Amniotic stem cell (primary cell): ENCODE measurements around the gene UGT2A2.
"Not testable (repeated sequence)": the region's sequence is repeated elsewhere in the genome, so short reads cannot be mapped to it uniquely, and the experiment has no call there.

ENCODE experiments used
- DNase-seq: peaks from one replicate; lab custom pipeline; 2025; lab: John Stamatoyannopoulos, UW

Gene UGT2A2

GRCh38 chr4:69639542-69639941, at the start of gene UGT2A2:
Gene UGT2A2 (minus strand): TSS chr4:69639642. CDS start chr4:69639640, 2 bp downstream.
- DNase-seq: no peak

DNA sequence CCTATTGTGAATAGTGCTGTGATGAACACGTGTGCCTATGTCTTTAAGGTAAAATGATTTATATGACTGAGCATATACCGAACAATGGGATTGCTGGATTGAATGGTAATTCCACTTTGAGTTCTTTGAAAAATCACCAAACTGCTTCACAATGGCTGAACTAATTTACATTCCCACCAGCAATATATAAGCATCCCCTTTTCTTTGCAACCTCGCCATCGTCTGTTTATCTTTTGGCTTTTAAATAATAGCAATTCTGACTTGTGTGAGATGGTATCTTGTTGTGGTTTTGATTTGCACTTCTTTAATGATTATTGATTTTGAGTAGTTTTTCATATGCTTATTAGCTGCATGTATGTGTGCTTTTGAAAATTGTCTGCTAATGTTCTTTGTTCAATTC, 45.4 kb upstream of the UGT2A2 start:
- DNase-seq: no peak

GRCh38 chr4:69668680-69669079, 29.2 kb upstream of the UGT2A2 start:
- DNase-seq: no peak

DNA sequence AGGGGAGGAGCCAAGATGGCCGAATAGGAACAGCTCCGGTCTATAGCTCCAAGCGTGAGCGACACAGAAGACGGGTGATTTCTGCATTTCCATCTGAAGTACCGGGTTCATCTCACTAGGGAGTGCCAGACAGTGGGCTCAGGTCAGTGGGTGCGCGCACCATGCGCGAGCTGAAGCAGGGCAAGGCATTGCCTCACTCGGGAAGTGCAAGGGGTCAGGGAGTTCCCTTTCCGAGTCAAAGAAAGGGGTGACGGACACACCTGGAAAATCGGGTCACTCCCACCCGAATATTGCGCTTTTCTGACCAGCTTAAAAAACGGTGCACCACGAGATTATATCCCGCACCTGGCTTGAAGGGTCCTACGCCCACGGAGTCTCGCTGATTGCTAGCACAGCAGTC, 24.6 kb upstream of the UGT2A2 start:
- DNase-seq: not testable (repeated sequence)

DNA sequence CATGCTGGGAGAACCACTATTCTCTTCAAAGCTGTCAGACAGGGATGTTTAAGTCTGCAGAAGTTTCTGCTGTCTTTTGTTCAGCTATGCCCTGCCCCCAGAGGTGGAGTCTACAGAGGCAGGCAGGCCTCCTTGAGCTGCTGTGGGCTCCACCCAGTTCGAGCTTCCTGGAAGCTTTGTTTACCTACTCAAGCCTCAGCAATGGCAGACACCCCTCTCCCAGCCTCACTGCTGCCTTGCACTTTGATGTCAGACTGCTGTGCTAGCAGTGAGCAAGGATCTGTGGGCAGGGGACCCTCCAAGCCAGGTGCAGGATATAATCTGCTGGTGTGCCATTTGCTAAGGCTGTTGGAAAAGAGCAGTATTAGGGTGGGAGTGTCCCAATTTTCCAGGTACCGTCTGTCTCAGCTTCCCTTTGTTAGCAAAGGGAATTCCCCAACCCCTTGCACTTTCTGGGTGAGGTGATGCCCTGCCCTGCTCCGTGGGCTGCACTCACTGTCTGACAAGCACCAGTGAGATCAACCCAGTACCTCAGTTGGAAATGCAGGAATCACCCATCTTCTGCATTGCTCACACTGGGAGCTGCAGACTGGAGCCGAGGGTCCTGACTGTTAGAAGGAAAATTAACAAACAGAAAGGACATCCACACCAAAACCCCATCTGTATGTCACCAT, 21.8 kb upstream of the UGT2A2 start:
- not testable (repeated sequence) for DNase-seq

DNA sequence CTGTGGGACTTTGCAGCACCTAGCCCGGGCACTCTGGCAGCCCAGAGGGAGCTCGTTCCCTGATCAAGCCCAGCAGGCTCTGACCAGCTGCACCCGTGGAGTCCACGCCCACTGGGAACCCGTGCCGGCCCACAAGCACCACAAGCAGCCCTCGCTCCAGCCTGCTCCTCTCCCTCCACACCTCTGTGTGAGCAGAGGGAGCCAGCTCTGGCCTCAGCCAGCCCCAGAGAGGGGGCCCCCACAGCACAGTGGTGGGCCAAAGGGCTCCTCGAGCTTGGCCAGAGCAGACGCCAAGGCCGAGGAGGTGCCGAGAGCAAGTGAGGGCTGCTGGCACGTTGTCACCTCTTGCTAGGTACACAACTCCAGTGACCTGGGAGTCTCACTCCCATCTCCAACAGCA, 18.7 kb upstream of the UGT2A2 start:
- no peak for DNase-seq

DNA sequence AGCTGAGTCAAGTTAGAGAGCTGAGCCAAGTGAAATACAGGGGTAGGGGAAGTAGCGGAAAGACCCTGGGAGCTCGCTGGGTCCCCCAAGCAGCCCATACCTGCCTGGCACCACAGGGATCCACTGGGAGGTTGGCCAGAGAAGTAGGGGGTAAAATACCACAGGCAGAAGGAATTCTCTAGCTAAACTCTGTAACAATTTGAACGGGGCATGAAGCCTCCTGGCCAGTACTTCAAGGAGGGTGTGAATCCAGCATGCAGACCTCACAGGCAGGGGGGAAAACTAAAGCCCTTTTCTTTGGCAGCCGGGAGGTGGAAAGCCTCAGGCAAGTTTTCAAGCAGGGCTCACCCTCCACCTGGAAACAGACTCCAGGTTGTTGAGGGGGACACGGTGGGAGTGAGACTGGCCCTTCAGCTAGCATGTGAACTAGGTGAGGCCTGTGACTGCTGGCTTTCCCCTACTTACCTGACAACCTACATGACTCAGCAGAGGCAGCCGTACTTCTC, 17.3 kb upstream of the UGT2A2 start:
- DNase-seq: no peak

DNA sequence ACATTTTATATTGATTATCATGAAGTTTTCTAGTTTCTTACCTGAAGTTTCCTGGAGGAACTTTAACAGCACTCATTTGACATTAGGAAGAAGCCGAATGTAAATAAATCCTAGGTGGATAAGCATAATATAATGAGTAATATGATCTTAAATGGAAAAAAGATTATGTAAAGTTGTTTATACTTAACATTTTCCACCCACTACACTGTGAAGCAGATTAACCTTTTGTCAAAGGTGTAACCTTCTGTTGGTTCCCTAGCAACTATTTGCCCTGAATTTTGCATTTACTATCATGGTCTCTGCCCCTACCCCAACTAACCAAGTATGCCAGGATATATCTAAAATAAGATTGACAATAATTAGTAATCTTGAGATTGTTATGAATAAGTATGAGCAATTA, 13.7 kb upstream of the UGT2A2 start, which contains the start of gene UGT2A1:
TSS of gene UGT2A1 (minus strand) at position 101 of the 400 bp plus-strand sequence. CDS start 5,603 bp downstream, outside the sequence.
- DNase-seq: no peak

GRCh38 chr4:69650872-69651271, 11.4 kb upstream of the UGT2A2 start:
- DNase-seq: no peak

GRCh38 chr4:69649629-69650028, 10.2 kb upstream of the UGT2A2 start:
- DNase-seq: no peak

DNA sequence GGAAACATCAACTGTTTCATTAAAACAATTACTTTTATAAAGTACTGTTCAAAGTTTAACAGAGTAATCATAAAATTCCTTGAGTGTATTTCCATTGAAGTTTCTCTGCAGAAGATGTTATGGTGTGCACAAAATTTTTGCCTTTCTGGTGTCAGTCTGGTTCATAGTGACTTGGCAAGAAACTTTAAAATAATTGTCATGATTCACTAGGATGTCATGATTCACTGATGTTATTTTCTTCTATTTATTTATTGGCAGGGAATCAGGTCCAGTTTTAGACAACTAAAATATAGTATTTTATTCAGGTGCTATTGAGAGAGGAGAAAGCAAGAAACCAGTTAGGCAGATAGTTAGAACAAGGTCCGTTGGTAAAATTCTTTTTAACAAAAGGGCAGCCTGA, 9.8 kb upstream of the UGT2A2 start:
- no peak for DNase-seq

GRCh38 chr4:69642961-69643360, 3.5 kb upstream of the UGT2A2 start:
- DNase-seq: no peak

DNA sequence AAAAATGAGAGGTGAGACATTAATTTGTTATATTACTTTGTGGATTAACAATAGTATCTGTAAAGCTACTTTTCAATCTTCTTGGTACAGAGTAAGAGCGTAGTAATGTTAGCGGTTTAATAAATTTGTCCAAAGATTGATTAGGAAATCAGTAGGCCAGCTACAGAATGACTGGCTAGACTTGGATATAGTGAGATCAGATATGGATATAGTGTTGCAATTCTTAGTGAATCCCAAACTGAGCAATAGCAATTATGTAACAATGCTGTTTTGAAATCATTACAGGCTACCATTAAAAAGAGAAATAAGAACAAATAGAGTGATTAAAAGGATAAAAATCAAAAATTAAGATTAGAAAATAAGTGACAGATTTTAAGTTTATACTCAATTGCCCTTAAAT, 847 bp upstream of the UGT2A2 start:
- no peak for DNase-seq

DNA sequence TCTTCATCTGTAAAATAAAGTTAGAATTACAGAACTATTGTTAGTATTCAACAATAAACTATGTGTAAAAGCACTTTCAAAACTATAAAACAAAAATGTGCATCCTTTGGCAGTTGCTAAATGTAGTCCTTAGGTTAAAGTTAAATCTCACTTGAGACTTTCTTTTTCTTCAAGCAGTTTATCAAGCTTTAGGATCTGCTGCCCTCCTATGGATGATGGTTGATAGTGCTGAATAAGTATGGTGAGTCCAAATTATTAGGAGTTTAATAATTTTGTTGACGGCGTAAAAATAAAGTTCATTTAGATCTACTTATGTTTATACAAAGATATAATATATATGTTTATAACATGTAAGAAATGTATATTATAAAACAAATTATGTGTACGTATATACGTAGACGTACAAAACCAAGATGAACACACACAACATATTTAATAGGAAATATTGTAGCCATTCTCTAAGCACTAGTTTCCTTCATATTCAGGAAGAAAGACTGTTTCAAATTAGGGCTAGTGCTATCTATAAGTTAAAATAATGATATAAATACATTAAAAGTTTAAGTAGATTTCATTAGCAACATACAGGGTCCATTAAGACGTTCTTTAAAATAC, 22.3 kb downstream of the UGT2A2 start:
- DNase-seq: no peak

- no peak for DNase-seq
Observed at GRCh38 chr4:69610484-69610883, 29.0 kb downstream of the UGT2A2 start.

DNA sequence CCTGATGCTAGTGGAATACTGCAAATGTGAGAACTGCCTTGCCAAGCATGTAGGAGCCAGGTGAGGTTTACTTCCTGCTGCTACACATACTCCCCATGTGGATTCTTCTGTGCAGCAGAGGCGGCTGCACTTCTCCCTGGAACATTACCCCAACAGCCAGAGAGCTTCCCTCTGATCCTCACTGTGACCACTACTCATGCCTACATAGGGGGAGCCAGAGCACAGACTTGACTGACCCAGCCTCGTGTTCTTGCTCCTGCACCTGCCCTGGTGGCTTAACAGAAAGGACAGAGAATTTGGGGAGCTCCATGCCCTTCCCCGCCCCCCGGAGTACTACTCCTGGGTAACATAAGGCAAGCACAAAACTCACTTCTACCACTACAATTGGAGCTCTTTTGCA, 38.4 kb downstream of the UGT2A2 start:
- no peak for DNase-seq

DNA sequence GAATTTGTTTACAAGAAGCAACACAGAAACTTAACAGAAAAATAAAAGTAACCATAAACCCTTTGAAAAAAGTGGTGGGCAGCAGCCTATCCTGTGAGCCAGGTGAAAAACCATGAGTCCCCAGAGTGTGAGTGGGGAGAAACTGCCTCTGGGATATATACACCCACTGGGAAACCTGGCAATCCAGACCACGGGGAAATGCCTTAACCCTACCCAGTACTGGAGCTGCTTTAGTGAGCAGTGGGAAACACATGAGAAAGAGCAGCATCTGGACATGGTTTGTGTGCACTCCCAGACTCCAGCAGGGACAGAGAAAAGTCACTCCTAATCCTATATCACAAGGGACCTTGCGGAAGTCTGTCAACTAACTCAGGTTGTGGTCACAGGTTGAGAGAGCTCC, 39.4 kb downstream of the UGT2A2 start:
- DNase-seq: no peak

DNA sequence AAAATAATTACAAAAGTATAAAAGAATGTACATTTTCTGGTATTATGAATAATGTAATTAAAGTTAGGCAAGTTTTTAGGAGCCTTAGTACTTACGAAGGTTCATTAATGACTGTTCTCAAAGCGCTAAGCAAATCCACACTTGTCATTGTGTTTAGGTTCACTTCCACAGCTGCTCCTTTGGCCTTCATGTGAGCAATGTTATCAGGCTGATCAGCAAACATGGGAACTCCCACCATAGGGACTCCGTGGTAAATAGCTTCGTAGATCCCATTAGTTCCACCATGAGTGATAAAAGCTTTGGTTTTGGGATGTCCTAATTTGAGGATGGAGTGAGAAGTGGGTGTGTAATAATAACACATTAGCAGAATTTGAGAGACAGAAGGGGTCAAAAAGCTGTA, 45.1 kb downstream of the UGT2A2 start:
- no peak for DNase-seq

- no peak for DNase-seq
Observed at GRCh38 chr4:69591364-69591763, 48.1 kb downstream of the UGT2A2 start.

GRCh38 chr4:69589884-69590283, 49.6 kb downstream of the UGT2A2 start:
- DNase-seq: no peak

GRCh38 chr4:69584135-69584534, 55.3 kb downstream of the UGT2A2 start:
- DNase-seq: no peak

DNA sequence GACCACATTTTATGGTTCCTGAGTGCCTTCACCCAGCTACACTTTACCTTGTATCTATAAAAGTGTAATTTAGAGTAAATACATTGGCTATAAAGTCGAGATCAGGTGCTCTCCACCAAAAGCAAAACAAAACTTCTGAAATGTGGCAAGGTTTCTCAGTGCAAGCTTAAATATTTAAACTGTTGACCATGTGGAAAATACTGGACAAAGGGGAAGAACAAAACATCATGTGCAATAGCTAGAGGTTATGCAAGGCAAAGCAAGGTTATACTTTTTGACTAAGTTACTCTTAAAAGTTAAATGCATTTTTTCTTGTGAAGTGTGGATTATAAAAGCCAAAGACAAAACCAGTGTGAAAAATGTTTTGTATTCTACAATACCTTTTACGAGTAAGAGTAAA, 55.9 kb downstream of the UGT2A2 start:
- no peak for DNase-seq

GRCh38 chr4:69577245-69577644, 62.2 kb downstream of the UGT2A2 start:
- DNase-seq: no peak
